ENCODE data around the gene RAPGEF4.
"Not testable (repeated sequence)": the region's sequence is repeated elsewhere in the genome, so short reads cannot be mapped to it uniquely, and the experiment has no call there.

The RAPGEF4 gene

GRCh38 chr2:172726172-172726735 lies 9.4 kb upstream of the RAPGEF4 start:
- DNase-seq = no peak

- DNase-seq = no peak
Observed at GRCh38 chr2:172730411-172730810, 5.2 kb upstream of the RAPGEF4 start.

- peak in 1 of 2 donors; percentile 35 for DNase-seq
Observed at GRCh38 chr2:172734711-172735581, 699 bp upstream of the RAPGEF4 start.

GRCh38 chr2:172736424-172737174 lies 954 bp downstream of the RAPGEF4 start:
- DNase-seq = peak in 1 of 2 donors; percentile 4

- no peak for DNase-seq
Observed at GRCh38 chr2:172739661-172740266, 4.1 kb downstream of the RAPGEF4 start.

- DNase-seq = no peak
Observed at GRCh38 chr2:172740856-172741255, 5.2 kb downstream of the RAPGEF4 start.

- DNase-seq = no peak
Observed at GRCh38 chr2:172742931-172743540, 7.4 kb downstream of the RAPGEF4 start.

GRCh38 chr2:172743898-172744297 lies 8.3 kb downstream of the RAPGEF4 start:
- DNase-seq = no peak

- DNase-seq = no peak
Observed at GRCh38 chr2:172745636-172746035, 10.0 kb downstream of the RAPGEF4 start.

GRCh38 chr2:172748543-172748942 lies 12.9 kb downstream of the RAPGEF4 start:
- not testable (repeated sequence) for DNase-seq

- DNase-seq = no peak
Observed at GRCh38 chr2:172749388-172749787, 13.7 kb downstream of the RAPGEF4 start.

GRCh38 chr2:172751564-172751963 lies 15.9 kb downstream of the RAPGEF4 start:
- DNase-seq = no peak

- DNase-seq = no peak
Observed at GRCh38 chr2:172753610-172754009, 18.0 kb downstream of the RAPGEF4 start.

GRCh38 chr2:172759441-172759840 lies 23.8 kb downstream of the RAPGEF4 start:
- DNase-seq = no peak

GRCh38 chr2:172761306-172761705 lies 25.7 kb downstream of the RAPGEF4 start:
- DNase-seq = no peak

- DNase-seq = no peak
Observed at GRCh38 chr2:172762574-172762973, 26.9 kb downstream of the RAPGEF4 start.

- no peak for DNase-seq
Observed at GRCh38 chr2:172763079-172763478, 27.4 kb downstream of the RAPGEF4 start.

- DNase-seq = no peak
Observed at GRCh38 chr2:172765662-172766061, 30.0 kb downstream of the RAPGEF4 start.

- DNase-seq = no peak
Observed at GRCh38 chr2:172768401-172768800, 32.8 kb downstream of the RAPGEF4 start.

GRCh38 chr2:172769879-172770278 lies 34.2 kb downstream of the RAPGEF4 start:
- no peak for DNase-seq

- no peak for DNase-seq
Observed at GRCh38 chr2:172770887-172771286, 35.2 kb downstream of the RAPGEF4 start.

GRCh38 chr2:172772633-172773032 lies 37.0 kb downstream of the RAPGEF4 start:
- no peak for DNase-seq

GRCh38 chr2:172774302-172774701 lies 38.7 kb downstream of the RAPGEF4 start:
- no peak for DNase-seq

Measured in stimulated activated CD4-positive, alpha-beta T cell treated with anti-CD3 and anti-CD28 coated beads, Interleukin-2, amount 100 ng/mL, for 24 hours (primary cell).